C1 segment of cervical spinal cord (tissue), 14 donors: ENCODE measurements around the gene ACD.

ENCODE experiments used
- DNase-seq, 14 donors: peaks; one replicate each; lab custom pipeline; 2025; lab: John Stamatoyannopoulos, UW

ACD gene

GRCh38 chr16:67647681-67648080 is 12.4 kb downstream of the ACD start:
- no peak for DNase-seq

- DNase-seq: no peak
Measured at GRCh38 chr16:67647111-67647651, 12.9 kb downstream of the ACD start.

GRCh38 chr16:67645397-67646121 is 14.5 kb downstream of the ACD start:
- DNase-seq: no peak

- no peak for DNase-seq
Measured at GRCh38 chr16:67644038-67644437, 16.0 kb downstream of the ACD start.

GRCh38 chr16:67641779-67642708 is 18.0 kb downstream of the ACD start:
- DNase-seq: peak in 11 of 14 donors; percentile 11 to 94 (median 63)

- no peak for DNase-seq
Measured at GRCh38 chr16:67637625-67638024, 22.4 kb downstream of the ACD start.

GRCh38 chr16:67636713-67637112 is 23.3 kb downstream of the ACD start:
- DNase-seq: no peak

GRCh38 chr16:67632415-67633172 is 27.5 kb downstream of the ACD start:
- peak in 1 of 14 donors; percentile 48 for DNase-seq

GRCh38 chr16:67628216-67628615 is 31.8 kb downstream of the ACD start:
- DNase-seq: no peak

- no peak for DNase-seq
Measured at GRCh38 chr16:67613808-67614207, 46.3 kb downstream of the ACD start.

GRCh38 chr16:67608364-67608763 is 51.7 kb downstream of the ACD start:
- DNase-seq: no peak
